Osteocyte (in vitro differentiated cells): Measurements from ENCODE around the gene GRIPAP1. TPM values are rescaled to one million over a fixed set of nuclear protein-coding genes. Genes with fewer than 3 reads are reported as not detected.

ENCODE experiments used
- DNase-seq: peaks from one replicate; pipeline ENCODE4 v3.0.0; 2021; ENCODE audit warnings: mixed read lengths; ENCODE audit not compliant: unreplicated experiment; ENCODE audit errors: extremely low spot score
- H3K27ac Mint-ChIP-seq: one replicate; pipeline ENCODE4 v1.8.0; 2021; ENCODE audit warnings: mild to moderate bottlenecking, mixed read lengths; ENCODE audit not compliant: unreplicated experiment
- H3K27me3 Mint-ChIP-seq: one replicate; pipeline ENCODE4 v1.8.0; 2021; ENCODE audit warnings: mixed read lengths; ENCODE audit not compliant: unreplicated experiment
- H3K36me3 Mint-ChIP-seq: one replicate; pipeline ENCODE4 v1.8.0; 2021; ENCODE audit warnings: mixed read lengths; ENCODE audit not compliant: unreplicated experiment
- H3K4me1 Mint-ChIP-seq: one replicate; pipeline ENCODE4 v1.8.0; 2021; ENCODE audit warnings: mixed read lengths; ENCODE audit not compliant: unreplicated experiment
- H3K4me3 Mint-ChIP-seq: one replicate; pipeline ENCODE4 v1.8.0; 2021; ENCODE audit warnings: mild to moderate bottlenecking, moderate library complexity, mixed read lengths; ENCODE audit not compliant: unreplicated experiment
- H3K9me3 Mint-ChIP-seq: one replicate; pipeline ENCODE4 v1.8.0; 2021; ENCODE audit warnings: mixed read lengths; ENCODE audit not compliant: unreplicated experiment
- total RNA-seq: library from RNA; stranded (reverse); gene quantifications from 2 replicates; pipeline ENCODE4 v1.2.1, GENCODE V29; 2021
- TF ChIP-seq, protein P1 (sequence below): fragments of 200-600 bp; sonication (generic); IDR thresholded peaks from 2 replicates; pipeline ENCODE4 v1.5.0; 2021; ENCODE audit warnings: antibody characterized with exemption, mild to moderate bottlenecking, moderate library complexity

The GRIPAP1 gene
- total RNA-seq, 1 donor from 2014 or later: 48.5 TPM

- Mint-ChIP-seq H3K27me3 (no peaks in the 10 kb centered on the region), H3K4me3 (no peak overlapping the region), H3K9me3 (no peaks in the 10 kb centered on the region), H3K4me1 (no peaks in the 10 kb centered on the region), H3K27ac (no peak overlapping the region), H3K36me3 (peaks cover 25% of the 10 kb centered on the region)
- TF ChIP-seq, protein P1, sequence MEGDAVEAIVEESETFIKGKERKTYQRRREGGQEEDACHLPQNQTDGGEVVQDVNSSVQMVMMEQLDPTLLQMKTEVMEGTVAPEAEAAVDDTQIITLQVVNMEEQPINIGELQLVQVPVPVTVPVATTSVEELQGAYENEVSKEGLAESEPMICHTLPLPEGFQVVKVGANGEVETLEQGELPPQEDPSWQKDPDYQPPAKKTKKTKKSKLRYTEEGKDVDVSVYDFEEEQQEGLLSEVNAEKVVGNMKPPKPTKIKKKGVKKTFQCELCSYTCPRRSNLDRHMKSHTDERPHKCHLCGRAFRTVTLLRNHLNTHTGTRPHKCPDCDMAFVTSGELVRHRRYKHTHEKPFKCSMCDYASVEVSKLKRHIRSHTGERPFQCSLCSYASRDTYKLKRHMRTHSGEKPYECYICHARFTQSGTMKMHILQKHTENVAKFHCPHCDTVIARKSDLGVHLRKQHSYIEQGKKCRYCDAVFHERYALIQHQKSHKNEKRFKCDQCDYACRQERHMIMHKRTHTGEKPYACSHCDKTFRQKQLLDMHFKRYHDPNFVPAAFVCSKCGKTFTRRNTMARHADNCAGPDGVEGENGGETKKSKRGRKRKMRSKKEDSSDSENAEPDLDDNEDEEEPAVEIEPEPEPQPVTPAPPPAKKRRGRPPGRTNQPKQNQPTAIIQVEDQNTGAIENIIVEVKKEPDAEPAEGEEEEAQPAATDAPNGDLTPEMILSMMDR: no peak
- no peak for DNase-seq
Observed at GRCh38 chrX:49030283-49030682, 28.2 kb upstream of the GRIPAP1 start.

GRCh38 chrX:49029876-49030275 lies 27.8 kb upstream of the GRIPAP1 start:
- Mint-ChIP-seq H3K4me3 (no peak overlapping the region), H3K27ac (no peak overlapping the region), H3K9me3 (no peaks in the 10 kb centered on the region), H3K4me1 (no peaks in the 10 kb centered on the region), H3K36me3 (peaks cover 25% of the 10 kb centered on the region), H3K27me3 (no peaks in the 10 kb centered on the region)
- TF ChIP-seq, protein P1: no peak
- no peak for DNase-seq

DNA sequence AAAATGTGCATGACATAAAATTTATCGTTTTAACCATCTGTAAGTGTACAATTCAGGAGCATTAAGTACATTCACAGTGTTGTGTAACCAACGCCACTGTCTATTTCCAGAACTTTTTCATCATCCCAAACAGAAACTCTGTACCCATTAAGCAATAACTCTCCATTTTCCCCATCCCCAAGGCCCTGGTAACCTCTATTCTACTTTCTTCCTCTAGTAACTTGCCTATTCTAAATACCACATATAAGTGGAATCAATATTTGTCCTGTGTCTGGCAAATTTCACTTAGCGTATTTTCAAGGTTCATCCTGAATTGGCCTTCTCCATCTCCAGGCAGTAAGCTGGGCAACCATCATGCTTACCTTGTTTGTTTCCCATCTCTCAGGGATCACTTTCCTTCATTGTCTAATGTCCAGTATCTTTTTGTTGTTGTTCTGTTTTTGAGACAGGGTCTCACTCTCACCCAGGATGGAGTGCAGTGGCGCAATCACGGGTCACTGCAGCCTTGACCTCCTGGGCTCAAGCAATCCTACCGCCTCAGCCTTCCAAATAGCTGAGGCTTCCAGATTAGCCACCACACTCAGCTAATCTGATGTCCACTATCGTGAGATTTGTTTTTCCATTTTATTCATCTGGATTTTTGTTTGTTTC lies 17.7 kb upstream of the GRIPAP1 start:
- DNase-seq: no peak
- Mint-ChIP-seq H3K4me3 (no peak overlapping the region), H3K27me3 (no peaks in the 10 kb centered on the region), H3K9me3 (peaks cover 5% of the 10 kb centered on the region), H3K27ac (no peak overlapping the region), H3K36me3 (peaks cover 2% of the 10 kb centered on the region), H3K4me1 (no peaks in the 10 kb centered on the region)
- TF ChIP-seq, protein P1: no peak

DNA sequence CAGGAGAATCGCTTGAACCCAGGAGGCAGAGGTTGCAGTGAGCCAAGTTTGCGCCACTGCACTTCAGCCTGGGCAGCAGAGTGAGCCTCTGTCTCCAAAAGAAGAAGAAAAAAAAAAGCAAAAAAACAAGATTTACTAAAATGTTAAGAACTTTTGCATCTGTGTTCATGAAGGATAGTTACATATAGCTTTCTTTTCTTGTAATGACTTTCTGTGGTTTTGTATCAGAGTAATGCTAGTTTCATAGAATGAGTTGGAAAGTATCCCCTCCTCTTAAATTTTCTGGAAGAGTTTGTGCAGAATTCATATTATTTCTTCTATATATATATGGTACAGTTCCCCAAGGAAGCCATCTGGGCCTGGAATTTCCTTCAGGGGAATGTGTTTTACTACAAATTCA lies 17.0 kb upstream of the GRIPAP1 start:
- DNase-seq: no peak
- no peaks in the 10 kb centered on the region for H3K9me3 Mint-ChIP-seq
- no peaks in the 10 kb centered on the region for H3K4me1 Mint-ChIP-seq
- H3K27me3 Mint-ChIP-seq: no peaks in the 10 kb centered on the region
- no peaks in the 10 kb centered on the region for H3K36me3 Mint-ChIP-seq
- TF ChIP-seq, protein P1: no peak
- H3K27ac Mint-ChIP-seq: no peak overlapping the region
- no peak overlapping the region for H3K4me3 Mint-ChIP-seq

- Mint-ChIP-seq H3K4me3 (no peak overlapping the region), H3K27ac (no peak overlapping the region), H3K27me3 (no peaks in the 10 kb centered on the region), H3K9me3 (peaks cover 3% of the 10 kb centered on the region), H3K36me3 (peaks cover 4% of the 10 kb centered on the region), H3K4me1 (peaks cover 9% of the 10 kb centered on the region)
- DNase-seq: no peak
- TF ChIP-seq, protein P1: no peak
Observed at GRCh38 chrX:49003696-49004095, 1.6 kb upstream of the GRIPAP1 start.
